NCI-H2196 (cell line): ENCODE results near the gene RAG2.

Experiments
- DNase-seq: peaks from one replicate; lab custom pipeline; 2025; ENCODE audit not compliant: unreplicated experiment; lab: John Stamatoyannopoulos, UW

RAG2 gene

DNA sequence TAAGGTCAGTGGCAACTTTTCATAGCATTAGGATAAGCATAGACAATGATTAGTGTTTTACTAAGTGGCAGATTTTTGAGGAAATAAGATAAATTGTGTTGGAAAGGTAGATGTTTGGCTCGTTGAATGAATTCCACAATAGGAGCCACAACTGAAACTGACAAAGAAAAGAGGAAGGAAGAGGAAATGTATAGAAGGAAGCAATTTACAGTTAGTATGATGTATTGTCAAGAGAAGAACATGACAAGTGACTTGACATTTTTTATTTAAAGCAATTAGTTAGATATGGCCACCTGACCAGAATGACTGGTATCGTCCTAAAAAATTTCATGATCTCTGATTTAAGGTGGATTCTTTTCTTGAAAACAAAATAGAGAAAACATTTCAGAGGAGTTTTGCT lies 3.1 kb upstream of the RAG2 start:
- DNase-seq, result no peak

DNA sequence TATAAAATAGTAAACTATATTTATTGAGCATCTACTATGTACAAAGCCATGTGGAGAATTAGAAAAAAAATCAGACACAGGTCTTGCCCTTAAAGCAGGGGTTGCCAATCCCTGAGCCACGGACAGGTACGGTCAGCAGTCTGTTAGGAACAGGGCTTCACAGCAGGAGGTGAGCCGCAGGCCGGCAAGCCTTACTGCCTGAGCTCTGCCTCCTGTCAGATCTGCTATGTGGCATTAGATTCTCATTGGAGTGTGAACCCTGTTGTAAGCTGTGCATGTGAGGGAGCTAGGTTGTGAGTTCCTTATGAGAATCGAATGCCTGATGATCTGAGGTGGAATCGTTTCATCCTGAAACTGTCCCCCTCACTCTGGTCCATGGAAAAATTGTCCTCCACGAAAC lies 2.1 kb upstream of the RAG2 start:
- no peak for DNase-seq

GRCh38 chr11:36596880-36597279 lies 1.2 kb downstream of the RAG2 start:
- no peak for DNase-seq

DNA sequence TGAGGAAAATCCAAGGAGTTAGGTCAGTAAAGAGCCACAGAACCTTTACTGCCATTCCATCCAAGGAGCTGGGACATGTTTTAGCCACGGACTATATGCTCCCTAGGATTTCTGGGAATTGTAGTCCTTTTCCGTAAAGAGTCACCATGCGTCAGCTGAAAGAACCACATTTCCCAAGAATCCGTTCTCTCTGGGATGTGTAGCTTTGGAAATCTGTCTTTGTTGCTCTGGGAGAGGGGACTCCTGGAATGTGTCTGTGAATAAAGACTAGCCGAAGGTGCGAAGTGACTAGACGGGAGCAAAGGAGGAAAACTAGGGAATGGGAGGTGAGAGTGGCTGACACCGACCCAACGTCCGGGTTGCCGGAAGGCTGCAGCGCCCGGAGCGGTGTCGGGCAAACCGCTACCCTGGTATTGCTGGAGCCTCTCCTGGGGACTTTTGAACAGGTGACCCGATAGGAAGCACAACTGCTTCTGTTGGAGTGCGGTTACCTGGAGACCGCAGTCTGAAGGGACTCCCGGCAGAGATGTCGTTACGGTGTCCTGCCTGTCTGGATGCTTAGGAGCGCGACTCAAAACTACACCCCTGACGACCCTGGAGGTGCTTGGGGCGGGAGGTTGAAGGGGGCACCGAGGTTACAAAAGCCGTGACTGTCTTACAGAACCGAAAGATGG lies 3.6 kb downstream of the RAG2 start, which contains the start of gene IFTAP:
TSS of gene IFTAP (plus strand) at position 187 of the 674 bp plus-strand sequence. CDS start 15,602 bp downstream, outside the sequence.
- DNase-seq, result peak; percentile 89

GRCh38 chr11:36591433-36591832 lies 6.6 kb downstream of the RAG2 start:
- no peak for DNase-seq

- DNase-seq, result no peak
Measured at GRCh38 chr11:36590513-36590912, 7.5 kb downstream of the RAG2 start.

- no peak for DNase-seq
Measured at GRCh38 chr11:36588099-36588498, 9.9 kb downstream of the RAG2 start.

GRCh38 chr11:36586543-36586942 lies 11.5 kb downstream of the RAG2 start:
- no peak for DNase-seq

DNA sequence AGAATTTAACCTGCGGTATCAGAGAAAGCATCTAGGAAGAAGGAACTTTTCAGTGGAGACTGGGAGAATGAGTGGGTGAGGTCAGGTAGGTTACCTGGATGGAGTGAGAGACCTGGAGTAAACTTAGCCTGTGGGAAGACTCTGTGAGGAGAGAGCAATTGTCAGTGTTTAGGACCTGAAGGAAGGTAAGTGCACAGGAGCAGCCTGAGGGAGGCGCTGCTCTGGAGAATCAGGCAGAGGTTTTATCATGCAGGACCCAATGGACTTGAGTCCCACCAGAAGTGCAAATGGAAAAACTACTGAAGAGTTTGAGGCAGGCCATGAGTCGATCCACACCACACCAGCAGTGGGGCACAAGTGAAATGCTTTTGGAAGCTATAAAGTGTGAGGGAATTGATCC lies 14.4 kb downstream of the RAG2 start:
- no peak for DNase-seq

- no peak for DNase-seq
Measured at GRCh38 chr11:36581536-36581935, 16.5 kb downstream of the RAG2 start.

GRCh38 chr11:36578458-36578857 lies 19.6 kb downstream of the RAG2 start:
- DNase-seq, result no peak

GRCh38 chr11:36577859-36578258 lies 20.2 kb downstream of the RAG2 start:
- no peak for DNase-seq

- no peak for DNase-seq
Measured at GRCh38 chr11:36577373-36577772, 20.7 kb downstream of the RAG2 start.

DNA sequence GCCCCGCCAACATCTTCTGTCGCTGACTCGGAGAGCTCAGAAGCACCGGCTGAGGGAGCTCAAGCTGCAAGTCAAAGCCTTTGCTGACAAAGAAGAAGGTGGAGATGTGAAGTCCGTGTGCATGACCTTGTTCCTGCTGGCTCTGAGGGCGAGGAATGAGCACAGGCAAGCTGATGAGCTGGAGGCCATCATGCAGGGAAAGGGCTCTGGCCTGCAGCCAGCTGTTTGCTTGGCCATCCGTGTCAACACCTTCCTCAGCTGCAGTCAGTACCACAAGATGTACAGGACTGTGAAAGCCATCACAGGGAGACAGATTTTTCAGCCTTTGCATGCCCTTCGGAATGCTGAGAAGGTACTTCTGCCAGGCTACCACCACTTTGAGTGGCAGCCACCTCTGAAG lies 23.6 kb downstream of the RAG2 start:
- no peak for DNase-seq

DNA sequence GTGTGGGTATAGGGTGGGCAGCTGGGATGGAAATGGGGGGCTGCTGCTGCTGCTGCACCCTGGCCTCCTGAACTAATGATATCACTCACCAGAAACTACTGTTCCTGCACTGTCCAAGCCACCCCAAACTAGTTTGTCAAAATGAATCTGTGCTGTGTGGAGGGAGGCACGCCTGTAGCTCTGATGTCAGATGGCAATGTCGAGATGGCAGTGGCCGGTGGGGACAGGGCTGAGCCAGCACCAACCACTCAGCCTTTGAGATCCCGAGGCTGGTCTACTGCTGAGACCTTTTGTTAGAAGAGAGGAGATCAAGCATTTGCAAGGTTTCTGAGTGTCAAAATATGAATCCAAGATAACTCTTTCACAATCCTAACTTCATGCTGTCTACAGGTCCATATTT lies 28.9 kb downstream of the RAG2 start:
- DNase-seq, result no peak

DNA sequence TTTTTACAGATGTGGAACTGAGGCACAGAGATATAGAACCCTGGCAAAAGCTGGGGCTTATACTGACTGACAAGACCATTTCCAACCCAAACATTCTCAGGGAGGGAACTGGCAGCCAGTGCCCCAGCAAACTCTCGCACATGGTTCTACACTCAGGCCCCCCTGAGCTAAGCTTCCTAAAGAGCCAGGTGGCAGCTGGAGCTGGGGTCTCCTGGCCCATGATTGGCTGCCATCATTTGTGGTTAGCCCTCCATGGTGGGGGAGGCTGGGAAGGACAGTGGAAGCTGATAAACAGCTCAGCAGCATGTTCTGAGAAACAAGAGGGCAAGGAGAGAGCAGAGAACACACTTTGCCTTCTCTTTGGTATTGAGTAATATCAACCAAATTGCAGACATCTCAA lies 30.3 kb downstream of the RAG2 start, which contains the start of gene RAG1:
TSS of gene RAG1 (plus strand) at position 314 of the 400 bp plus-strand sequence. CDS start 5,298 bp downstream, outside the sequence.
- no peak for DNase-seq

DNA sequence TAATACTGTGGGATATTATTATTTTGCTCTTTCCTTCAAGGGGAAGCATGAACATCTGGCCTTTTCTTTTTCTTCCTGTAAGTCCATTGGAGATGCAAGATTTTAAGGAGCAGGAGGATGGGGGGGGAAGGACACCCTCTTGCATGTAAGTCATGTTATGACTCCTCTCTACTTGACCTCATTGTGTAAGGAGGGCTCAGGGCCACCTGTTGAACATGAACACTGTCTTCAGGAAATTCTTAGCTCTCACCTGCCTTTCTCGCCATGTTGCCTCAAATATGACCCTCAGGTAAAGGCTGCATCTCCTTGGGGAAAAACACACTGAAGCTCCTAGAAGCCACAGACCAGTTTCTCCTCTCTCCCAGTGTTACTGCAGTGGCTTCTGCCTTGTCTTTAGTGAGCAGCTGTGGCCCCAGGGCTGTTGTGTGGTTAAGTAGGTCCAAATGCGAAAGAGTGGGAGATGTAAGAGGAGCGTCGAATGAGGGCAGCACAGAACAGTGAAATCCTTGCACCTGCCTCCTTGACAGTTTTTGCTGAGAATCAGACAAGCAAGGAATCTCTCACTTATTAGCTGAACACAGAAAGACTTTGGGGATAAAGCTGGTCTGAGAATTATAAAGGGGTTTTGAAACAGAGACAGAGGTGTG lies 31.5 kb downstream of the RAG2 start:
- no peak for DNase-seq

GRCh38 chr11:36565031-36565610 lies 32.9 kb downstream of the RAG2 start:
- DNase-seq, result no peak

GRCh38 chr11:36564376-36565030 lies 33.5 kb downstream of the RAG2 start:
- DNase-seq, result peak; percentile 58

- DNase-seq, result no peak
Measured at GRCh38 chr11:36558571-36559413, 39.2 kb downstream of the RAG2 start.

GRCh38 chr11:36557991-36558390 lies 40.0 kb downstream of the RAG2 start:
- DNase-seq, result no peak
